Rectal smooth muscle tissue (tissue), 1 donor: ENCODE results near the gene GNPTG.
"Not testable (repeated sequence)": the region's sequence is repeated elsewhere in the genome, so short reads cannot be mapped to it uniquely, and the experiment has no call there.

Source experiments
- H3K27ac ChIP-seq: one replicate; pipeline ENCODE4 v1.7.0; 2013; ENCODE audit warnings: low read depth, low read length, inconsistent platforms
- H3K27me3 ChIP-seq: one replicate; pipeline ENCODE4 v1.7.0; 2013; ENCODE audit warnings: low read length; ENCODE audit not compliant: control insufficient read depth, insufficient read depth
- H3K36me3 ChIP-seq: one replicate; pipeline ENCODE4 v1.7.0; 2013; ENCODE audit warnings: low read length; ENCODE audit not compliant: control insufficient read depth, insufficient read depth
- H3K4me1 ChIP-seq: one replicate; pipeline ENCODE4 v1.7.0; 2013; ENCODE audit warnings: low read length; ENCODE audit not compliant: control insufficient read depth, insufficient read depth
- H3K4me3 ChIP-seq: one replicate; pipeline ENCODE4 v1.7.0; 2013; ENCODE audit warnings: low read length
- H3K9ac ChIP-seq: one replicate; pipeline ENCODE4 v1.7.0; 2013; ENCODE audit warnings: low read length

GNPTG gene

DNA sequence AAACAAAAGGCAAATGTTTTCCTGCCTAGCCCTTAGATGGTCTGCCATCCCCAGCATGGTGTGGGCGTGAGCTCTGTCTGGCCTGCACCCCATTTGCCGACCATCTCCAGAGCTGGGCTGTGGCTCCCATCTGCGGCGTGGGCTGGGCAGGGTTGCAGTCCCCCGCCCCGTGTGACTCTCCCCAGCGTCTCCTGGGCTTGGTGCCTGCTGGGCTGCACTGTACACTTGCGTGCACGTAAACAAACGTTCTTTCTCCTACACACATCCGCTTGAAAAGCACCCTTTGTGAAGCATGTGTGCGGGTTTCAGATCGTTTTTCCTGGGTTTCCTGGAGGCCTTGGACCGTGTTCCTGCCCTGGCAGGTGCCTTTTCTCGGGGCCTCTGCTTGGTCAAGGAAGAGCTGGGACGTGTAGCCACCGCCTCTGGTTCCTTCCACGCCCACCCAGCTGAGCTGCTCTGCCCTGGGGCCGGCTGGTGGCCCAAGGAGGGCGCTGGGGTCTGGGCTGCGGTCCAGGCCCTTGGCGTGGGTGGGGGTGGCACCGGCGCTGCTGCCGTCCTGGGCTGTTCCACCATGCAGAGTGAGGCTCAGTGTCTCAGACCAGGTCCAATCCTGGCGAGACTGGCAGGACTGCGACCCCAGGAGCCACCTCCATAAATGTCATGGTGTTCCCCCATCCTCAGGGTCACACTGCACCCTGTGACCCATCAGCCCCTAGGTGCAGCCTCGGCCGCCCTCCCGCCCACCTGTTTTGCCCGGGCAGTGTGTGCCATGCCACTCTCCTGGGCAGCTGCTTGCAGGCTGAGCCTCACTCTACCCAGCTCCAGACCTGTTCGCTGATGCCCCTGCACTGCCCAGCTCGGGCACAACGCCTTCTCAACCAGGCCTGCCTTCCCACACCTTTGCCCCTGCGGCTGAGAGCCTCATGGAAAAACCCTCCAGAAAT lies 28.2 kb upstream of the GNPTG start:
- H3K27ac ChIP-seq: no peak overlapping the region

GRCh38 chr16:1324286-1324826 lies 27.4 kb upstream of the GNPTG start:
- H3K36me3 ChIP-seq: peaks cover 29% of the 10 kb centered on the region
- no peaks in the 10 kb centered on the region for H3K4me1 ChIP-seq
- no peaks in the 10 kb centered on the region for H3K27me3 ChIP-seq
- H3K27ac ChIP-seq: no peak overlapping the region
- no peak overlapping the region for H3K4me3 ChIP-seq
- H3K9ac ChIP-seq: no peak overlapping the region

More for the DNA sequence above, 28.2 kb upstream of the GNPTG start:
- Histone ChIP-seq H3K27me3 (no peaks in the 10 kb centered on the region), H3K36me3 (peaks cover 36% of the 10 kb centered on the region), H3K4me1 (no peaks in the 10 kb centered on the region), H3K4me3 (no peak overlapping the region), H3K9ac (no peak overlapping the region)

DNA sequence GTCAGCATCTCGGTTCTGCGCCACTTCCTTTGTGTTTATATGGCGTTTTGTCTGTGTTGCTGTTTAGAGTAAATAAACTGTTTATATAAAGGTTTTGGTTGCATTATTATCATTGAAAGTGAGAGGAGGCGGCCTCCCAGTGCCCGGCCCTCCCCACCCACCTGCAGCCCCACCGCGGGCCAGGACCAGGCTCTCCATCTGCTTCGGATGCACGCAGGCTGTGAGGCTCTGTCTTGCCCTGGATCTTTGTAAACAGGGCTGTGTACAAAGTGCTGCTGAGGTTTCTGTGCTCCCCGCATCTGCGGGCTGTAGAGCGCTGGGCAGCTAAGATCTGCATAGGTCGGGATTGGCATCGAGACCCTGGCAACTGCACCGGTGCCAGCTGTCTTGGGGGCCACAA lies 26.5 kb upstream of the GNPTG start:
- no peaks in the 10 kb centered on the region for H3K4me1 ChIP-seq
- H3K27ac ChIP-seq: no peak overlapping the region
- H3K36me3 ChIP-seq: peaks cover 20% of the 10 kb centered on the region
- no peaks in the 10 kb centered on the region for H3K27me3 ChIP-seq
- H3K9ac ChIP-seq: no peak overlapping the region
- no peak overlapping the region for H3K4me3 ChIP-seq

GRCh38 chr16:1325673-1326371 lies 25.9 kb upstream of the GNPTG start:
- H3K27me3 ChIP-seq: no peaks in the 10 kb centered on the region
- H3K36me3 ChIP-seq: peaks cover 15% of the 10 kb centered on the region
- no peak overlapping the region for H3K4me3 ChIP-seq
- H3K4me1 ChIP-seq: no peaks in the 10 kb centered on the region
- no peak overlapping the region for H3K9ac ChIP-seq
- no peak overlapping the region for H3K27ac ChIP-seq

DNA sequence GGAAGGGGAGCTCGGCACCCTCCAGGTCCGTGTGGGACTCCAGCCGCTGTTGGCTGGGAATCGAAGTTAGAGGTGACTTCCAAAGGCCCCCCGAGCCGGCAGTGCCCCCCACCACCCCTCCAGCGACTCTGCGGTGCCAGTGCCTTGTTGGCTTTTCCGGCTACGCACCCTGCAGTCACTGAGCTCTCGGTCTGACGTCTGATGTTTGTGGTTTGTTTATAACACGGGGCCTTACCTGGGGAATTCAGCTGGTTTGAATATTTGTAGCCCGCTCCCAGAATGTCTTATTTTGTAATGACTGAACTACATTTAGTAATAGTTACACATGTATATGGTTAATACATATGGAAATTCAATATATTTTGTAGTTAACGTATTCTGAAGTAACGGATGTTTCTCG lies 25.3 kb upstream of the GNPTG start:
- peaks cover 4% of the 10 kb centered on the region for H3K27me3 ChIP-seq
- no peak overlapping the region for H3K27ac ChIP-seq
- H3K9ac ChIP-seq: no peak overlapping the region
- H3K4me1 ChIP-seq: no peaks in the 10 kb centered on the region
- H3K4me3 ChIP-seq: no peak overlapping the region
- H3K36me3 ChIP-seq: peaks cover 14% of the 10 kb centered on the region

DNA sequence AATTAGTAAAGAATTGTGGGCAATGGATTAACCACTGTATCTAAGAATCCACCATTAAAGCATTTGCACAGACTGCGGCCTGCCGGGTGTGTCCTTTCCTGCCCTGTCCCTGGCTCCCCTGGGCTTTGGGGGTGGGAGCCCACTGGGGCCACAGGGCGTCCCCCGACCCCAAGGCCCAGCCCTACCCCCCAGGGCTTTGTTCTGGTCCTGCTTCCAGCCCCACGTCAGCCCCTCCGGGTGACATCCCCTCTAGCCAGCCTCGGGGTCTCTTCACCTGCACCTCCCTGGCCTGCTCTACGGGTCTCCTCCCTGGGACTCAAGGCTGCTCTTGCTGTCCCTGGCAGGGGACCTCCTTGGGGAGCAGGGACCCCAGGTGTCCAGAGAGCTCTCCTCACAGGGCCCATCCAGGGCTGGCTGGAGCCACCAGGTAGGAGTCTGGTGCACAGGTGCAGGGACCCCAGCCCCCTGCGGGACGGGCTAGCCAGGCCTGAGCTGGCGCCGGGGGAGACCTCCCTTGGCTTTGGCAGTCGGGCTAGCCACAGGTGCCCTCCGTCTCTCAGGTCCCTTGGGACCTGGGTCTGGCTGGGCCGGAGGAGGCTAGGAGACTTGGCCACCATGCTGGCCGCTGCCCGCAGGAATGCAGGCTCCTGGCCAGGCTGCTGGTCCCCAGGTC lies 24.6 kb upstream of the GNPTG start:
- H3K27ac ChIP-seq: no peak overlapping the region
- H3K4me1 ChIP-seq: no peaks in the 10 kb centered on the region
- H3K4me3 ChIP-seq: no peak overlapping the region
- peaks cover 7% of the 10 kb centered on the region for H3K27me3 ChIP-seq
- H3K9ac ChIP-seq: no peak overlapping the region
- H3K36me3 ChIP-seq: peaks cover 9% of the 10 kb centered on the region

DNA sequence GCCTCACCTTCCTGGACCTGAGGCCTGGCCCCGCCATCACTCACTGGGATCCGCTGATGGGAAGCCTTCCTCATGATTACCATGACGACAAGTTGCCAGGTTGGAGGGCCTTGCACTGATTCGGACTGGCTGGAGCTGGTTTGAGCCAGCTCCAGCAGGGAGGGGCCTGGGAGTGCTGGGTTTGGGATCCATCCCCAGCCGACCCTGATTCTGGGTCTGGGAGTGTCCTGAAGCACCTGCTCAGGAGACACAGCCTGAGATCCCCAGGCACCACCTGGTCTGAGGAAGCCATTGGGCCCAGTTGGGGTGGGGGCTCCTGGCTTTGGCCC lies 24.1 kb upstream of the GNPTG start:
- Histone ChIP-seq H3K4me1 (no peaks in the 10 kb centered on the region), H3K4me3 (no peak overlapping the region), H3K27me3 (peaks cover 10% of the 10 kb centered on the region), H3K9ac (no peak overlapping the region), H3K27ac (no peak overlapping the region), H3K36me3 (peaks cover 9% of the 10 kb centered on the region)

DNA sequence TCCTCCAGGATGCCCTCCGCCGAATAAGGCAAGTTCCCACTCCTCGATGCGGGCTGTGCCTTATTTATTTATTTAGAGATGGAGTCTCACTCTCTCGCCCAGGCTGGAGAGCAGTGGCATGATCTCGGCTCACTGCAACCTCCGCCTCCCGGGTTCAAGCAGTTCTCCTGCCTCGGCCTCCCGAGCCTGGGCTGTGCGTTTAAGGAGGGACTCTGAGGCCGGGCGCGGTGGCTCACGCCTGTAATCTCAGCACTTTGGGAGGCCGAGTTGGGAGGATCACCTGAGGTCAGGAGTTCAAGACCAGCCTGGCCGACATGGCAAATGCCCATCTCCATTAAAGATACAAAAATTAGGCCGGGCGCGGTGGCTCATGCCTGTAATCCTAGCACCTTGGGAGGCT lies 23.6 kb upstream of the GNPTG start:
- not testable (repeated sequence) for H3K4me1 ChIP-seq, H3K27ac ChIP-seq, H3K36me3 ChIP-seq, H3K9ac ChIP-seq, H3K4me3 ChIP-seq
- H3K27me3 ChIP-seq: peaks cover 13% of the 10 kb centered on the region

- H3K36me3 ChIP-seq, H3K4me1 ChIP-seq, H3K9ac ChIP-seq, H3K27ac ChIP-seq, H3K4me3 ChIP-seq: not testable (repeated sequence)
- peaks cover 16% of the 10 kb centered on the region for H3K27me3 ChIP-seq
Measured at GRCh38 chr16:1328961-1329360, 22.8 kb upstream of the GNPTG start.

GRCh38 chr16:1330260-1330914 lies 21.3 kb upstream of the GNPTG start:
- Histone ChIP-seq H3K4me3 (no peak overlapping the region), H3K4me1 (no peaks in the 10 kb centered on the region), H3K27ac (no peak overlapping the region)

DNA sequence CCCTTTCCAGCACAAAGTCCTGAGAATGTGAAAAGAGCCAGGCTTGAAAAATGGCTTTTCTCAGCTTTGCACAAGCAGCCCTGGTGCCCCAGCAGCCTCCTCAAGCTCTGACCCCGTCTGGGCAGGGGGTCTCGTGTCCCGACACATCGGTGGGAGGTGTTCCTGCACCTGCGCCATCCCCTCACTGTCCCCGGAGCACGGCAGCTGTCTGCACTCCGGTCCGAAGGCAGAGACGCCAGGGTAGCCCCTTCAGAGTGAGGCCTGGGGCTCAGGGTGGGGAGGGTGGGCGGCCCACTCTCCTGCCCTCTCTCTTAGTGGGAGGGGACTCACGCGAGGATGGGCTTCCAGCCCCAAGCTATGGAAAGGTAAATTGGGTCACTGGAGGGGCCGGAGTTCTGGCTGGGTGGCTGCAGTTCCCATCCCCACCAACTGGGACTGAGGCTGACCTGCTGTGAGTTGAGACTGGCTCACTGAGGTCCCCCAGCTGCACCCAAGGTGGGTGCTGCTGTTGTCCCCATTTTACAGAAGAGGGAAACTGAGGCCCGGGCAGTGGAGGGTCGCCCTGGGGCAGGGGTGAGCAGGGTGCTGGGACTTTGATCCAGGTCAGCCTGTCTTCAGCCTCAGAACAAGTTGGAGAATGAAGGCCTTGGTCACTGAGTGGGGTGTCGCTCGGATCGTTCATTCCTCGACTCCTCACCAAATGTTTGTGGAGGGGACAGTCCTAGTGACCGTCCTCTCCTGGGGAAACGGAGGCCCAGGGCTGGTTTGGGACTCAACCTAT lies 20.6 kb upstream of the GNPTG start:
- H3K9ac ChIP-seq: no peak overlapping the region
- H3K27me3 ChIP-seq: peaks cover 29% of the 10 kb centered on the region
- H3K36me3 ChIP-seq: no peaks in the 10 kb centered on the region
- peak overlapping the region; percentile 45 for H3K4me3 ChIP-seq
- H3K4me1 ChIP-seq: no peaks in the 10 kb centered on the region
- H3K27ac ChIP-seq: no peak overlapping the region

More at GRCh38 chr16:1330260-1330914, 21.3 kb upstream of the GNPTG start:
- Histone ChIP-seq H3K27me3 (peaks cover 29% of the 10 kb centered on the region), H3K9ac (no peak overlapping the region), H3K36me3 (no peaks in the 10 kb centered on the region)
